Mesodermal cell (in vitro differentiated cells): ENCODE results near the gene EIF4B.

Experiments
- H3K27ac ChIP-seq: 2 replicates; pipeline ENCODE4 v1.7.0; 2013; ENCODE audit warnings: mild to moderate bottlenecking, low read depth, low read length, moderate library complexity; ENCODE audit not compliant: severe bottlenecking
- H3K36me3 ChIP-seq: 2 replicates; pipeline ENCODE4 v1.7.1; 2013; ENCODE audit warnings: mild to moderate bottlenecking, low read length, moderate library complexity; ENCODE audit not compliant: control insufficient read depth, insufficient read depth
- H3K4me1 ChIP-seq: one replicate; pipeline ENCODE4 v1.7.1; 2013; ENCODE audit warnings: mild to moderate bottlenecking, low read length; ENCODE audit not compliant: insufficient read depth, control insufficient read depth, poor library complexity, severe bottlenecking
- H3K4me3 ChIP-seq: 2 replicates; pipeline ENCODE4 v1.7.0; 2013; ENCODE audit warnings: low read length, control low read depth, mild to moderate bottlenecking; ENCODE audit not compliant: insufficient read depth, poor library complexity, severe bottlenecking; ENCODE audit errors: extremely low read depth
- H3K9me3 ChIP-seq: 2 replicates; pipeline ENCODE4 v1.7.1; 2013; ENCODE audit warnings: mild to moderate bottlenecking, low read length, moderate library complexity; ENCODE audit not compliant: control insufficient read depth
- WGBS, 2 experiments: methylation state at CpG; one replicate each; pipeline ENCODE4 v1.1.5; 2013; ENCODE audit warnings: missing lambda C conversion rate in 2 of 2; ENCODE audit not compliant: insufficient coverage in 2 of 2; 5-methylcytosine and 5-hydroxymethylcytosine counted together

Gene EIF4B

GRCh38 chr12:53091756-53092155 lies 85.5 kb downstream of the EIF4B start:
- H3K27ac ChIP-seq: no peak overlapping the region
- WGBS, 2 experiments: 73% methylated on average over 2 of the region's 6 CpGs; no CpG with 5 or more reads in 1 of the 2 experiments
- no peaks in the 10 kb centered on the region for H3K36me3 ChIP-seq
- H3K4me3 ChIP-seq: no peak overlapping the region
- peaks cover 12% of the 10 kb centered on the region for H3K4me1 ChIP-seq
- no peaks in the 10 kb centered on the region for H3K9me3 ChIP-seq
